ENCODE measurements around the gene MED9. TPM values are rescaled to one million over a fixed set of nuclear protein-coding genes. Genes with fewer than 3 reads are reported as not detected.
"Not testable (repeated sequence)": the region's sequence is repeated elsewhere in the genome, so short reads cannot be mapped to it uniquely, and the experiment has no call there.

Gene MED9
- total RNA-seq, 1 donor, result 27.0 TPM

DNA sequence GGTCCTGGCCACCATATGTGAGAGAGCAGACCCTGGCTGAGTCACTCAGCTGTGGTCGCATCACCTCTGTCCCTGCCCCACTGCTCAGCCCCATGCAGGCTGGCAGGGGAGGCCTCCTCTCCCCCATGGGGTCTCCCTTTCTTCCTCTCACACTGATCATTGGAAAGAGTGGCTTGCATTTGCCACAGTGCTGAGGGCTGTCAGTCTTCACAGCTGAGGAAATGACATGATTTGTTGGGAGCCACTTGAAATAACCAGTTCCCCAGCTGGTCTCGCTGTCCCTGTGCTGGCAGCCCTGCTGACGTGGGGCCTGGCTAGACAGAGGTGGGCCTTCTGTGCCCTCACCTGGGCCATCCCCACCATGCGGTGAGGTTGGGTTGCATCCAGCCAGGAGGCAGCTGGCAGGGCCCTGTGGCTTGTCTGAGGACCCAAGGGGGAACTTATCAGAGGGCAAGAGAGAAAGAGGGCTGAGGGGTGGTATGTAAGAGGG is 30.1 kb upstream of the MED9 start:
- no peaks in the 10 kb centered on the region for H3K9me3 ChIP-seq (ENCODE audit: low read depth, low read length)
- H3K27me3 ChIP-seq (ENCODE audit: insufficient read depth, low read length), result no peaks in the 10 kb centered on the region
- H3K4me1 ChIP-seq (ENCODE audit: insufficient read depth, low read length), result no peaks in the 10 kb centered on the region
- H3K4me3 ChIP-seq (ENCODE audit: low read length), result no peak overlapping the region

- H3K4me1 ChIP-seq (ENCODE audit: insufficient read depth, low read length), result no peaks in the 10 kb centered on the region
Measured at GRCh38 chr17:17447264-17447663, 29.5 kb upstream of the MED9 start.

DNA sequence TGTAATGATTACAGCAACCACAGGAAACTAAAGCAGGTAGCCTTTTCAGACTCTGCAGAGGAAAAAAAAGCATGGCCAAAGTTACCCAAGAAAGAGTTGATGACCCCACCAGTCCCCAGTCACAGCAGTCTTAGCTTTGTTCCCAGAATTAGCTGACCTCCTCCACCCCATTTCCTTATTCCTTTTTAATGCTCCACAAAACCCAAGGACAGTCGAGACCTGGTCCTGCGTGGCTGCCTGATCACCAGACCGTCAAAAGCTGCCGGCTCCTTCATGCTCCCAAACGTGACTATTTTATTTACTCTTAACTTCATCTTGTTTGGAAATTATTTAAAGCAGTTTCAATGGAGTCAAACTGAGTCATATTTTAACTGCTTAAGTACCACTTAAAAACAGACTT is 28.7 kb upstream of the MED9 start:
- H3K4me3 ChIP-seq (ENCODE audit: low read length), result no peak overlapping the region
- H3K27me3 ChIP-seq (ENCODE audit: insufficient read depth, low read length), result no peaks in the 10 kb centered on the region
- no peaks in the 10 kb centered on the region for H3K4me1 ChIP-seq (ENCODE audit: insufficient read depth, low read length)
- no peaks in the 10 kb centered on the region for H3K9me3 ChIP-seq (ENCODE audit: low read depth, low read length)

More at GRCh38 chr17:17447264-17447663, 29.5 kb upstream of the MED9 start:
- Histone ChIP-seq H3K27me3 (ENCODE audit: insufficient read depth, low read length) (no peaks in the 10 kb centered on the region), H3K4me3 (ENCODE audit: low read length) (no peak overlapping the region), H3K9me3 (ENCODE audit: low read depth, low read length) (no peaks in the 10 kb centered on the region)

- H3K4me3 ChIP-seq (ENCODE audit: low read length), result no peak overlapping the region
- H3K4me1 ChIP-seq (ENCODE audit: insufficient read depth, low read length), result no peaks in the 10 kb centered on the region
- no peaks in the 10 kb centered on the region for H3K9me3 ChIP-seq (ENCODE audit: low read depth, low read length)
- no peaks in the 10 kb centered on the region for H3K27me3 ChIP-seq (ENCODE audit: insufficient read depth, low read length)
Measured at GRCh38 chr17:17448723-17449122, 28.1 kb upstream of the MED9 start.

DNA sequence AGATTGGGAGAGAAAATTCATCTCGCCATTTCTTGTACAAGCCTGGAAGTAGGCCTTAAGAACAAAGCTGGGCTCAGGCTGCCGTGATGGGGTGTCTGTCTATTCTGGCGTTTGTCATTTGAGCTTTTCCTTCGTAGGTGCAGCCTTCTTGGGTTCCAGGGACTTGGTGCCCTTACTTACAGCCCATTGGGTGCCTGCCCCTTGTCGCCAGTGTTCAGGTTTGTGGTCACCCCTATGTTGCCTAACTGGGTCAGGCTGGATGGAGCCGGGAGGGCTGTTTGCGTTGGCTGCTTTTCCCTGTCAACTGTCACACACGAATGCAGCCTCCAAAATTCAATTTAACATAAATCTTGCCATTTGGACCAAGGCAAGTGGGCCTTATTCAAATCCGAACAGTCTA is 23.7 kb upstream of the MED9 start:
- H3K9me3 ChIP-seq (ENCODE audit: low read depth, low read length), result no peaks in the 10 kb centered on the region
- no peaks in the 10 kb centered on the region for H3K27me3 ChIP-seq (ENCODE audit: insufficient read depth, low read length)
- H3K4me3 ChIP-seq (ENCODE audit: low read length), result no peak overlapping the region
- H3K4me1 ChIP-seq (ENCODE audit: insufficient read depth, low read length), result no peaks in the 10 kb centered on the region

DNA sequence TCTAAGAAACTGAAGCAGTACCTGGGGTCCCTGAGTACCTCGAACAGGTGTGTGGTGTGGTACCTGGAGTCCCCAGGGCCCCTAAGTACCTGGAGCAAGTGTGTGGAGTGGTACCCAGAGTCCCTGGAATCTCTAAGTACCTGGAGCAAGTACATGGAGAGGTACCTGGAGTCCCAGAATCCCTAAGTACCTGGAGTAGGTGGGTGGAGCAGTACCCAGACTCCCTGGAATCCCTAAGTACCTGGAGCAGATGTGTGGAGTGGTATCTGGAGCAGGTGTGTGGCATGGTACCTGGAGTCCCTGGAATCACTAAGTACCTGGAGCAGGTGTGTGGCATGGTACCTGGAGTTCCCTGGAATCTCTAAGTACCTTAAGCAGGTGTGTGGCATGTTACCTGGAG is 22.5 kb upstream of the MED9 start:
- Histone ChIP-seq H3K27me3 (ENCODE audit: insufficient read depth, low read length) (no peaks in the 10 kb centered on the region), H3K9me3 (ENCODE audit: low read depth, low read length) (no peaks in the 10 kb centered on the region), H3K4me1 (ENCODE audit: insufficient read depth, low read length) (no peaks in the 10 kb centered on the region), H3K4me3 (ENCODE audit: low read length) (no peak overlapping the region)

- not testable (repeated sequence) for H3K27me3 ChIP-seq (ENCODE audit: insufficient read depth, low read length); H3K4me3 ChIP-seq (ENCODE audit: low read length); H3K9me3 ChIP-seq (ENCODE audit: low read depth, low read length); H3K4me1 ChIP-seq (ENCODE audit: insufficient read depth, low read length)
Measured at GRCh38 chr17:17454700-17455099, 22.1 kb upstream of the MED9 start.

- Histone ChIP-seq H3K4me3 (ENCODE audit: low read length) (no peak overlapping the region), H3K27me3 (ENCODE audit: insufficient read depth, low read length) (no peaks in the 10 kb centered on the region), H3K4me1 (ENCODE audit: insufficient read depth, low read length) (no peaks in the 10 kb centered on the region), H3K9me3 (ENCODE audit: low read depth, low read length) (no peaks in the 10 kb centered on the region)
Measured at GRCh38 chr17:17455173-17455572, 21.6 kb upstream of the MED9 start.

DNA sequence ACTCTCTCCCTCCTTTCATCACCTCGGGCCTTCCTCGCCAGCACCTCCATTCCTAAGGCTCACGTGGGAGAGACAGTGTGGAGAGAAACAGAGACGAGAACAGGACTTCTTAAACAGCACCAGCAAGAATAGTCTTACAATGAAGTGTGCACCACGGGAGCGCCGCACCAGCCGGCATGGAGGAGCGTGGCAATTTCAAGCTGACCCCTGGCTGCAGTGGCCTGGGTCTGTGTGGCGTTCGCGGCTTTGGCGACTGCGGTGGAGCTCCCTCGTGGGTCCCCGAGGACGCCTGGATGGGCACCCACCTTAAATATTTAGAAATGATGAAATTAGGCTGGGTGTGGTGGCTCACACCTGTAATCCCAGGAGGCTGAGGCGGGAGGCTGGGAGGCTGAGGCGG is 20.5 kb upstream of the MED9 start:
- no peaks in the 10 kb centered on the region for H3K27me3 ChIP-seq (ENCODE audit: insufficient read depth, low read length)
- no peaks in the 10 kb centered on the region for H3K9me3 ChIP-seq (ENCODE audit: low read depth, low read length)
- H3K4me1 ChIP-seq (ENCODE audit: insufficient read depth, low read length), result no peaks in the 10 kb centered on the region
- H3K4me3 ChIP-seq (ENCODE audit: low read length), result no peak overlapping the region

- Histone ChIP-seq H3K9me3 (ENCODE audit: low read depth, low read length) (no peaks in the 10 kb centered on the region), H3K4me1 (ENCODE audit: insufficient read depth, low read length) (no peaks in the 10 kb centered on the region), H3K27me3 (ENCODE audit: insufficient read depth, low read length) (no peaks in the 10 kb centered on the region), H3K4me3 (ENCODE audit: low read length) (no peak overlapping the region)
Measured at GRCh38 chr17:17457680-17458079, 19.1 kb upstream of the MED9 start.

- Histone ChIP-seq H3K9me3 (ENCODE audit: low read depth, low read length) (no peaks in the 10 kb centered on the region), H3K4me3 (ENCODE audit: low read length) (no peak overlapping the region), H3K4me1 (ENCODE audit: insufficient read depth, low read length) (no peaks in the 10 kb centered on the region), H3K27me3 (ENCODE audit: insufficient read depth, low read length) (no peaks in the 10 kb centered on the region)
Measured at GRCh38 chr17:17460038-17460437, 16.8 kb upstream of the MED9 start.

DNA sequence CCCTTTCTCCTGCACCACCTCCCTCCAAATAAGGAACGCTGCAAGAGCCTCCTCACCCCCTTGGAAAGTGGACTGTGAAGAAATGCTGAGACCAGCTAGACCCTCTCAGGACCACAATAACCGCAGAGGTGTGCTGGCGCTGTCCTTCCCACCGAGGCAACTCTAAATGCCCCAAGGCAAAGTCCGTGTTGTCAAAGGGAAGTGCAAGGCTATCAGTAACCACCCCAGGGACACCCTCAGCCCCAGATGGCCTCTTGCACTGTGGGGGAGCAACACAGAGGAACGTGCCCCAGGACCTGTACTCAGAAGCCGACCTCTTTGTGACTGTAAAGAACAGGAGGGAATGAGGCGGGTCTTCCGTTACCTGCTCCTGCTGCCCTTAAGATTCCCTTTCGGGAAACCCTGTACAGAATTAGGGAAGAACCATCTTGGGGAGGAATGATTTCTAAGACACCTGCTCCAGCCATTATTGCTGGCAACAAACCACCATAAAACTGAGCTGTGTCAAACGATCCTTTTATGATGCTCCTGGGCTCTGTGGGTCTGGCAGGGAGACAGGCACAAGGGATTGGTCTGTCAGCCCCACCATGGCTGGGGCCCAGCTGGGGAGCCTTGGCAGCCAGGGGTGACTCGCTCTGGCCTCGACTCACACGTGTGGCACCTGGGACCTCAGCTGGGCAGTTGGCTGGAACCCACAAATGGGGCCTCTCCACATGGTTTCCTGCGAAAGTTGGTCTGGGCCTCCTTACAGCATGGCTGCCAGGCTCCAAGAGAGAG is 14.6 kb upstream of the MED9 start:
- Histone ChIP-seq H3K27me3 (ENCODE audit: insufficient read depth, low read length) (no peaks in the 10 kb centered on the region), H3K9me3 (ENCODE audit: low read depth, low read length) (no peaks in the 10 kb centered on the region), H3K4me3 (ENCODE audit: low read length) (no peak overlapping the region), H3K4me1 (ENCODE audit: insufficient read depth, low read length) (no peaks in the 10 kb centered on the region)

DNA sequence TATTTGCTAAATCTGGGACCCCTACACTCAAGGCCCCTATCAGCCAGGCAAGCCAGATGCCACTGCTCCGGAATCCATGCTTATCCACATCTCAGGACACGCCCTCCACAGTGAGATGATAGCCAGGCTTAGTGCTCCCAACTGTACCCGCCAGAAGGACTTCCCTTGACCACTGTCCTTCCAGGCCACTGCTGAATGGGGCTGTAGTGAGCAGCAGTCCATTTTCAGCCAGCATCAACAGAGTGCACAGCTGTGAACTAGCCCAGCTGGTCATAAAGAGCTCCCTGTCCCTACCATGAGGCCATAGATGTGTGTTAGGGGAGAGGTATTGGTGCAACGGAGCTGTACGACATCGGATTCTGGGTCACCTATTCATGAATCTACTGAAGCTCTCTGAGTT is 13.0 kb upstream of the MED9 start:
- Histone ChIP-seq H3K4me3 (ENCODE audit: low read length) (no peak overlapping the region), H3K27me3 (ENCODE audit: insufficient read depth, low read length) (no peaks in the 10 kb centered on the region), H3K9me3 (ENCODE audit: low read depth, low read length) (no peaks in the 10 kb centered on the region), H3K4me1 (ENCODE audit: insufficient read depth, low read length) (no peaks in the 10 kb centered on the region)

GRCh38 chr17:17465878-17466277 is 10.9 kb upstream of the MED9 start:
- H3K4me1 ChIP-seq (ENCODE audit: insufficient read depth, low read length); H3K27me3 ChIP-seq (ENCODE audit: insufficient read depth, low read length); H3K4me3 ChIP-seq (ENCODE audit: low read length); H3K9me3 ChIP-seq (ENCODE audit: low read depth, low read length): not testable (repeated sequence)

DNA sequence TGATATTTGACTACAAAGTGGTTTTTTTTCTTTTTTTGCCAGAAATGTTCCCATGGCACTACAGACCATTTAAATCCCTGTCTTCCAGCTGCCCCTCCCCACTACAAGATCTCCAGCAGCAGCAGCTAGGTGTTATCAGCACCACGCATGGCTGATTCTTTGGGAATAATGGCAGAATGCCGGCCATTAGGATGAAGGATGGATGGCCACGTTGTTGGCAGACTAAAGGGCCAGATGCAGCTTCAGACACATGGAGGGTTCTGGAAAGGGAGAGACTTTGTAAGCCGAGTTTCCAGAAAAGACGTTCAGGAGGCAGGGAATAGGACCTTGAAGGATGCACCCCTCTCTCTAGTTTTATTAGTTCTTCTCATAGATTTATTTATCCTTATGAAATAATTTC is 10.3 kb upstream of the MED9 start:
- H3K4me3 ChIP-seq (ENCODE audit: low read length), result no peak overlapping the region
- no peaks in the 10 kb centered on the region for H3K27me3 ChIP-seq (ENCODE audit: insufficient read depth, low read length)
- H3K9me3 ChIP-seq (ENCODE audit: low read depth, low read length), result no peaks in the 10 kb centered on the region
- H3K4me1 ChIP-seq (ENCODE audit: insufficient read depth, low read length), result no peaks in the 10 kb centered on the region

- no peak overlapping the region for H3K4me3 ChIP-seq (ENCODE audit: low read length)
- no peaks in the 10 kb centered on the region for H3K4me1 ChIP-seq (ENCODE audit: insufficient read depth, low read length)
- H3K27me3 ChIP-seq (ENCODE audit: insufficient read depth, low read length), result no peaks in the 10 kb centered on the region
- no peaks in the 10 kb centered on the region for H3K9me3 ChIP-seq (ENCODE audit: low read depth, low read length)
Measured at GRCh38 chr17:17467016-17467415, 9.8 kb upstream of the MED9 start.
